ENCODE measurements around the gene SPACA6.

DNA sequence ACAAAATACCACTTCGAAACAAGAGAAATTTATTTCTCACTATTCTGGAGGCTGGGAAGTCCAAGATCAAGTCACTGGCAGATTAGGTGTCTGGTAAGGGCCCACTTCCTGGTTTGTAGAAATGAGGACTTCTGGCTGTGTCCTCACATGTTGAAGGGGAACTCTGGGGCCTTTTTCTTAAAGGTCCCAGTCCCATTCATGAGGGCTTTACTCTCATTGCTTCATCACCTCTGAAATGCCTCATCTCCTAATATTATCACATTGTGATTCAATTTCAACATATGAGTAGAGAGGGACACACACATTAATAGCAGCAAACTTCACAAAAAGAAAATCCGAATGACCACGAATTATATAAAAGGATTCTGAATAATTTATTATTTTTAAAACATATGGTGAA, 24.9 kb upstream of the SPACA6 start:
- TF ChIP-seq, protein P1, sequence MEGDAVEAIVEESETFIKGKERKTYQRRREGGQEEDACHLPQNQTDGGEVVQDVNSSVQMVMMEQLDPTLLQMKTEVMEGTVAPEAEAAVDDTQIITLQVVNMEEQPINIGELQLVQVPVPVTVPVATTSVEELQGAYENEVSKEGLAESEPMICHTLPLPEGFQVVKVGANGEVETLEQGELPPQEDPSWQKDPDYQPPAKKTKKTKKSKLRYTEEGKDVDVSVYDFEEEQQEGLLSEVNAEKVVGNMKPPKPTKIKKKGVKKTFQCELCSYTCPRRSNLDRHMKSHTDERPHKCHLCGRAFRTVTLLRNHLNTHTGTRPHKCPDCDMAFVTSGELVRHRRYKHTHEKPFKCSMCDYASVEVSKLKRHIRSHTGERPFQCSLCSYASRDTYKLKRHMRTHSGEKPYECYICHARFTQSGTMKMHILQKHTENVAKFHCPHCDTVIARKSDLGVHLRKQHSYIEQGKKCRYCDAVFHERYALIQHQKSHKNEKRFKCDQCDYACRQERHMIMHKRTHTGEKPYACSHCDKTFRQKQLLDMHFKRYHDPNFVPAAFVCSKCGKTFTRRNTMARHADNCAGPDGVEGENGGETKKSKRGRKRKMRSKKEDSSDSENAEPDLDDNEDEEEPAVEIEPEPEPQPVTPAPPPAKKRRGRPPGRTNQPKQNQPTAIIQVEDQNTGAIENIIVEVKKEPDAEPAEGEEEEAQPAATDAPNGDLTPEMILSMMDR (conservative IDR thresholded peaks at IDR 0.05; ENCODE audit: low read length), result no peak
- no peak for TF ChIP-seq EZH2phosphoT487 (IDR thresholded peaks at IDR 0.05; ENCODE audit: borderline replicate concordance, low read depth, low read length)

All from OCI-LY7 (cell line).